Neural cell (in vitro differentiated cells): ENCODE measurements around the gene SUSD5. TPM values are rescaled to one million over a fixed set of nuclear protein-coding genes. Genes with fewer than 3 reads are reported as not detected.

Experiments
- H2AFZ ChIP-seq: fragments of 200-600, 300-800 bp; sonication (generic), shearing (Covaris generic); 2 replicates; pipeline ENCODE4 v1.6.0; 2014; ENCODE audit warnings: low read depth, mild to moderate bottlenecking, antibody characterized with exemption, low read length, moderate library complexity
- H3F3A ChIP-seq: fragments of 200-600 bp; shearing (Covaris generic); 2 replicates; pipeline ENCODE4 v1.6.1; 2016; ENCODE audit warnings: mild to moderate bottlenecking, moderate library complexity, mixed read lengths, antibody characterized with exemption, low read length; ENCODE audit not compliant: insufficient read depth, poor library complexity, severe bottlenecking
- H3K27ac ChIP-seq: fragments of 200-600, 300-800 bp; sonication (generic), shearing (Covaris generic); 2 replicates; pipeline ENCODE4 v1.5.1; 2014; ENCODE audit warnings: mild to moderate bottlenecking, low read length, moderate library complexity
- H3K27me3 ChIP-seq: fragments of 300-800, 200-600 bp; sonication (generic), shearing (Covaris generic); 2 replicates; pipeline ENCODE4 v1.6.0; 2014; ENCODE audit warnings: mild to moderate bottlenecking, low read depth, low read length, moderate library complexity; ENCODE audit not compliant: insufficient read depth
- H3K36me3 ChIP-seq: fragments of 300-800, 200-600 bp; sonication (generic), shearing (Covaris generic); 2 replicates; pipeline ENCODE4 v1.5.1; 2014; ENCODE audit warnings: mild to moderate bottlenecking, antibody characterized with exemption, low read length, moderate library complexity; ENCODE audit not compliant: insufficient read depth
- H3K4me2 ChIP-seq: fragments of 300-800, 200-600 bp; sonication (generic), shearing (Covaris generic); 2 replicates; pipeline ENCODE4 v1.6.0; 2014; ENCODE audit warnings: mild to moderate bottlenecking, low read length
- H3K4me3 ChIP-seq: fragments of 300-800, 200-600 bp; sonication (generic), shearing (Covaris generic); 2 replicates; pipeline ENCODE4 v1.5.1; 2014; ENCODE audit warnings: mild to moderate bottlenecking, low read length, moderate library complexity
- H3K79me2 ChIP-seq: fragments of 200-600 bp; shearing (Covaris generic); replicated peaks from 2 replicates; pipeline ENCODE4 v1.6.0; 2014; ENCODE audit warnings: mild to moderate bottlenecking, low read length, moderate library complexity; ENCODE audit not compliant: insufficient read depth
- H3K9ac ChIP-seq: fragments of 300-800, 200-600 bp; sonication (generic), shearing (Covaris generic); 2 replicates; pipeline ENCODE4 v1.6.1; 2016; ENCODE audit warnings: mild to moderate bottlenecking, low read length, mixed read lengths
- H3K9me2 ChIP-seq: fragments of 200-600 bp; shearing (Covaris generic); 2 replicates; pipeline ENCODE4 v1.6.1; 2016; ENCODE audit warnings: mild to moderate bottlenecking, low read length, mixed read lengths; ENCODE audit not compliant: insufficient read depth
- H3K9me3 ChIP-seq: fragments of 200-600, 300-800 bp; sonication (generic), shearing (Covaris generic); 2 replicates; pipeline ENCODE4 v1.6.1; 2016; ENCODE audit warnings: mild to moderate bottlenecking, mixed run types, low read length, moderate library complexity, mixed read lengths
- H4K20me1 ChIP-seq: fragments of 200-600 bp; shearing (Covaris generic); 2 replicates; pipeline ENCODE4 v1.6.1; 2016; ENCODE audit warnings: mild to moderate bottlenecking, mixed run types; ENCODE audit not compliant: insufficient read depth
- CTCF ChIP-seq: fragments of 450-650 bp; IDR thresholded peaks from 2 replicates; pipeline ENCODE4 v1.5.1; 2014; ENCODE audit warnings: antibody characterized with exemption, mild to moderate bottlenecking, moderate library complexity; ENCODE audit not compliant: poor library complexity, severe bottlenecking
- EP300 ChIP-seq: fragments of 450-650 bp; conservative IDR thresholded peaks from 2 replicates; pipeline ENCODE4 v1.6.1; 2014; ENCODE audit warnings: antibody characterized with exemption, mild to moderate bottlenecking, moderate library complexity; ENCODE audit not compliant: poor library complexity, severe bottlenecking
- EZH2 ChIP-seq: fragments of 200-600, 300-800 bp; shearing (Covaris generic), sonication (generic); IDR thresholded peaks from 2 replicates; pipeline ENCODE4 v1.6.1; 2014; ENCODE audit warnings: antibody characterized with exemption, low read length, borderline replicate concordance, mild to moderate bottlenecking; ENCODE audit not compliant: insufficient read depth, poor library complexity, severe bottlenecking
- MXI1 ChIP-seq: fragments of 450-650 bp; conservative IDR thresholded peaks from 2 replicates; pipeline ENCODE4 v1.6.1; 2014; ENCODE audit warnings: antibody characterized with exemption, mild to moderate bottlenecking; ENCODE audit not compliant: poor library complexity, severe bottlenecking
- POLR2AphosphoS5 ChIP-seq: IDR thresholded peaks from 2 replicates; pipeline ENCODE4 v1.6.1; 2012
- RAD21 ChIP-seq: fragments of 450-650 bp; conservative IDR thresholded peaks from 2 replicates; pipeline ENCODE4 v1.6.1; 2014; ENCODE audit warnings: antibody characterized with exemption, mild to moderate bottlenecking, moderate library complexity
- REST ChIP-seq: IDR thresholded peaks from 2 replicates; pipeline ENCODE4 v1.6.1; 2012; ENCODE audit warnings: borderline replicate concordance
- SMC3 ChIP-seq: fragments of 450-650 bp; conservative IDR thresholded peaks from 2 replicates; pipeline ENCODE4 v1.6.1; 2014; ENCODE audit warnings: antibody characterized with exemption, mild to moderate bottlenecking, moderate library complexity; ENCODE audit not compliant: poor library complexity
- TAF1 ChIP-seq: IDR thresholded peaks from 2 replicates; pipeline ENCODE4 v1.6.1; 2012; ENCODE audit warnings: low read depth
- polyA plus RNA-seq: library from polyadenylated mRNA; depleted of rRNA; stranded (reverse); fragments of >200 nt; gene quantifications from 2 replicates; pipeline ENCODE4 v1.2.3, GENCODE V29; 2014
- small RNA-seq, 3 experiments: library from RNA; depleted of rRNA; stranded (forward); fragments of <200 nt; gene quantifications; one replicate each; pipeline ENCODE3, GENCODE V24; 2012

SUSD5 gene
- polyA plus RNA-seq, 1 donor from 2014 or later = 0.74 TPM

GRCh38 chr3:33103034-33103433 lies 115.6 kb downstream of the SUSD5 start:
- Histone ChIP-seq H3K79me2 (no peaks in the 10 kb centered on the region), H3K4me3 (no peak overlapping the region), H3K4me2 (no peak overlapping the region), H3K27ac (no peak overlapping the region), H3K27me3 (no peaks in the 10 kb centered on the region), H4K20me1 (no peaks in the 10 kb centered on the region), H3K9ac (no peak overlapping the region), H3F3A (no peaks in the 10 kb centered on the region), H3K9me2 (no peaks in the 10 kb centered on the region), H3K9me3 (no peaks in the 10 kb centered on the region), H2AFZ (no peak overlapping the region), H3K36me3 (no peaks in the 10 kb centered on the region)
- no peak for TF ChIP-seq POLR2AphosphoS5
- TF ChIP-seq TAF1 = no peak
- no peak for TF ChIP-seq SMC3

GRCh38 chr3:33100229-33100628 lies 118.4 kb downstream of the SUSD5 start:
- TF ChIP-seq EZH2 (no peak), CTCF (no peak), SMC3 (no peak), POLR2AphosphoS5 (no peak), EP300 (no peak), RAD21 (no peak), REST (no peak), MXI1 (no peak), TAF1 (no peak)
- H3K27me3 ChIP-seq = no peaks in the 10 kb centered on the region
- H3K9ac ChIP-seq = no peak overlapping the region
- H3K4me3 ChIP-seq = no peak overlapping the region
- H3K27ac ChIP-seq = no peak overlapping the region
- H3K9me3 ChIP-seq = no peaks in the 10 kb centered on the region
- H3K36me3 ChIP-seq = no peaks in the 10 kb centered on the region
- H3F3A ChIP-seq = no peaks in the 10 kb centered on the region
- H3K4me2 ChIP-seq = no peak overlapping the region
- no peaks in the 10 kb centered on the region for H4K20me1 ChIP-seq
- H2AFZ ChIP-seq = no peak overlapping the region
- no peaks in the 10 kb centered on the region for H3K79me2 ChIP-seq
- no peaks in the 10 kb centered on the region for H3K9me2 ChIP-seq

Small RNA genes lying within 50 kb of the gene (small RNA-seq; reads per million reads assigned to genes)
- gene AC123900.1 = 0 reads per million in 3 experiments
- gene RN7SL296P = 0 reads per million in 3 experiments

Other genes with a start within 250 kb of the SUSD5 start
- gene GLB1, start 121.7 kb downstream of the SUSD5 start, polyA plus RNA-seq = 25.4 and 26.0 TPM in 2 replicates
- 0.26 and 1.2 TPM in 2 replicates for gene TMPPE, start 121.7 kb downstream of the SUSD5 start, polyA plus RNA-seq
- gene CRTAP, start 104.8 kb downstream of the SUSD5 start, polyA plus RNA-seq = 7.1 and 9.2 TPM in 2 replicates
- 82.0 and 93.0 TPM in 2 replicates for gene FBXL2, start 58.6 kb upstream of the SUSD5 start, polyA plus RNA-seq
- 59.6 and 74.2 TPM in 2 replicates for gene UBP1, start 221.6 kb upstream of the SUSD5 start, polyA plus RNA-seq